WTC11 (cell line): ENCODE measurements around the gene SNCAIP.

Experiments
- SP1 ChIP-seq: sonication (generic); formaldehyde crosslinking; conservative IDR thresholded peaks from 2 replicates; pipeline ENCODE4 v1.8.1; 2022; ENCODE audit warnings: missing genetic modification reagents
- TF ChIP-seq, protein P1 (sequence below): fragments of 200-600 bp; IDR thresholded peaks from 2 replicates; pipeline ENCODE4 v1.8.0; 2022; ENCODE audit warnings: antibody characterized with exemption
- TF ChIP-seq, protein P2 (sequence below): sonication (generic); formaldehyde crosslinking; IDR thresholded peaks from 2 replicates; pipeline ENCODE4 v1.8.0; 2022; ENCODE audit warnings: mild to moderate bottlenecking, missing genetic modification reagents

DNA sequence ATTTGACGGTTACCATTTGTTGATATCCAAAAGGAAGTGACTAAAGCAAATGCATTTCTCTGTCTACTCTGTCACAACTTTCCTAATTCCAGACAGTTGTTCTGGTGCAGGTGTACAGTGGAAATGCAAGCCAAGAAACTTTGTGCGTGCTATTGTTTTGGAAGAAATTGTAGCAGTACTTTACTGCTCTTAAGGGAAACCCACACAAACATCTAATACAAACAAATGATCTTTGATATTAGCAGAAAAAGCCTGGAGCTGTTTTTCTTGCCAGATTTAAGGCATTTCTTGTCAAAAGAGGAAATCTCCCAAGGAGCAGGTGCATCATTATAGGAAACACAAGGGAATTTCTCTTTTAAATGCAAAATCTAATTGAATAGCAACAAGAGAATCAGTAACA is 2.0 kb downstream of the SNCAIP start:
- TF ChIP-seq, protein P1, sequence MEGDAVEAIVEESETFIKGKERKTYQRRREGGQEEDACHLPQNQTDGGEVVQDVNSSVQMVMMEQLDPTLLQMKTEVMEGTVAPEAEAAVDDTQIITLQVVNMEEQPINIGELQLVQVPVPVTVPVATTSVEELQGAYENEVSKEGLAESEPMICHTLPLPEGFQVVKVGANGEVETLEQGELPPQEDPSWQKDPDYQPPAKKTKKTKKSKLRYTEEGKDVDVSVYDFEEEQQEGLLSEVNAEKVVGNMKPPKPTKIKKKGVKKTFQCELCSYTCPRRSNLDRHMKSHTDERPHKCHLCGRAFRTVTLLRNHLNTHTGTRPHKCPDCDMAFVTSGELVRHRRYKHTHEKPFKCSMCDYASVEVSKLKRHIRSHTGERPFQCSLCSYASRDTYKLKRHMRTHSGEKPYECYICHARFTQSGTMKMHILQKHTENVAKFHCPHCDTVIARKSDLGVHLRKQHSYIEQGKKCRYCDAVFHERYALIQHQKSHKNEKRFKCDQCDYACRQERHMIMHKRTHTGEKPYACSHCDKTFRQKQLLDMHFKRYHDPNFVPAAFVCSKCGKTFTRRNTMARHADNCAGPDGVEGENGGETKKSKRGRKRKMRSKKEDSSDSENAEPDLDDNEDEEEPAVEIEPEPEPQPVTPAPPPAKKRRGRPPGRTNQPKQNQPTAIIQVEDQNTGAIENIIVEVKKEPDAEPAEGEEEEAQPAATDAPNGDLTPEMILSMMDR, result no peak
- no peak for TF ChIP-seq SP1
- TF ChIP-seq, protein P2, sequence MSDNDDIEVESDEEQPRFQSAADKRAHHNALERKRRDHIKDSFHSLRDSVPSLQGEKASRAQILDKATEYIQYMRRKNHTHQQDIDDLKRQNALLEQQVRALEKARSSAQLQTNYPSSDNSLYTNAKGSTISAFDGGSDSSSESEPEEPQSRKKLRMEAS, result no peak
